Stomach (tissue), 4 donors: ENCODE measurements around the gene SORCS2.

ENCODE experiments used
- CTCF ChIP-seq, 7 experiments: fragments of 450-650 bp in 4 of 7; fragments of 200-600 bp in 3 of 7; sonication (generic) in 3 of 7; IDR thresholded peaks; one replicate each; pipeline ENCODE4 v1.5.1; 2016 to 2019; ENCODE audit warnings: antibody characterized with exemption in 7 of 7, control low read depth in 2 of 7, mild to moderate bottlenecking in 1 of 7
- POLR2A ChIP-seq, 4 donors: fragments of 450-650 bp; IDR thresholded peaks; one replicate each; pipeline ENCODE4 v1.6.1; 2016; ENCODE audit warnings: antibody characterized with exemption in 4 of 4, control low read depth in 2 of 4, mild to moderate bottlenecking in 1 of 4, moderate library complexity in 1 of 4

- TF ChIP-seq CTCF (IDR thresholded peaks at IDR 0.05): no peak
- no peak for TF ChIP-seq POLR2A (IDR thresholded peaks at IDR 0.05)
These were observed 544.3 kb downstream of the SORCS2 start for GRCh38 chr4:7736436-7737267.
